ENCODE measurements around the gene HCFC1. TPM values are rescaled to one million over a fixed set of nuclear protein-coding genes. Genes with fewer than 3 reads are reported as not detected.
"Not testable (repeated sequence)": the region's sequence is repeated elsewhere in the genome, so short reads cannot be mapped to it uniquely, and the experiment has no call there.

HCFC1 gene
- total and polyA plus RNA-seq, 7 experiments from 2014 or later = 6.6 to 106 (median 52.9) TPM

DNA sequence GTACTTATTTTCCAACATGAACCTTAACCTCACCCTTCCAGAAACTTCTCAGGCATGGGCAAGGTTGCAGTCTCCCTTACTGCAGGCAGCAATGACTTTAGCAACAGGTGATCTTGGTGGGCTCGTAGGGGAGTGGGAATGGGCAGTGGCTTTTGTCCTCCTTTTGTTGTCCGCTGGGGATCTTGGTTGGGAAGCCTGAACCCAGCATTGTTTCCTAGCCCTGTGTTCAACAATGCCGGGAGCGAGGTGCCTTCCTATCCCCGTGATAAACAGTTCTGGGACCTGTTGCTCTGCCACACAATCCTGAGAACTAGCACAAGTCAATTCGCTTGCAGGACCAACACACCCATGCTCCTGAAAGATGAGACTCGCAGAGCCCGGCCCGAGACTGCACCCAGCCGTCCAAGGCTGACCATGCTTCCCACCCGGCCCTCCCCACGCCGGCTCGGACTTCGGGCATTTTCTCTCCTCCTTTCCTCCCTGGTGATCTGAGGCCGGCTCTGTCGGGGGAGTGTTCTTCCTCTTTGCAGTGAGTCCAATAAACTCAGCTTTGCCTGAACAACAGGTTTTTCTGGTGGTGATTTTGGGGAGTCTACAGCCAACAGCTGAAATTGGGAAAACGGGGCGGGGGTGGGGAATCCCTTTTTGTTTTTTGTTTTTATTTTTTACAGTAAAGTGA, 27.9 kb upstream of the HCFC1 start:
- H3K9me3 ChIP-seq (ENCODE audit: control insufficient read depth in 2 of 3, low read length in 3 of 3) = no peaks in the 10 kb centered on the region
- Mint-ChIP-seq H3K9me3 (peaks cover 0 to 2% (median 0%) of the 10 kb centered on the region in 11 donors), H3K36me3 (peaks cover 0 to 4% (median 0%) of the 10 kb centered on the region in 5 donors), H3K4me3 (no peak overlapping the region), H3K4me1 (peaks cover 0 to 20% (median 15%) of the 10 kb centered on the region in 7 donors), H3K27me3 (no peaks in the 10 kb centered on the region), H3K27ac (no peak overlapping the region)
- H3K36me3 ChIP-seq (ENCODE audit: control insufficient read depth in 2 of 3, insufficient read depth in 3 of 3, low read length in 3 of 3) = no peaks in the 10 kb centered on the region
- no peaks in the 10 kb centered on the region for H3K27me3 ChIP-seq (ENCODE audit: control insufficient read depth in 2 of 2, insufficient read depth in 2 of 2, low read length in 2 of 2)
- H3K27ac ChIP-seq (ENCODE audit: low read depth, low read length) = no peak overlapping the region
- H3K4me1 ChIP-seq (ENCODE audit: control insufficient read depth in 2 of 2, insufficient read depth in 2 of 2, low read length in 2 of 2) = peaks cover 0 to 4% of the 10 kb centered on the region in 2 donors
- POLR2A ChIA-PET = no interaction called here
- DNase-seq = no peak
- CTCF ChIA-PET = no interaction called here
- H3K4me3 ChIP-seq (ENCODE audit: low read length) = no peak overlapping the region
- ATAC-seq = no peak
- intact Hi-C loops (cut with micrococcal nuclease) = no loop called here

DNA sequence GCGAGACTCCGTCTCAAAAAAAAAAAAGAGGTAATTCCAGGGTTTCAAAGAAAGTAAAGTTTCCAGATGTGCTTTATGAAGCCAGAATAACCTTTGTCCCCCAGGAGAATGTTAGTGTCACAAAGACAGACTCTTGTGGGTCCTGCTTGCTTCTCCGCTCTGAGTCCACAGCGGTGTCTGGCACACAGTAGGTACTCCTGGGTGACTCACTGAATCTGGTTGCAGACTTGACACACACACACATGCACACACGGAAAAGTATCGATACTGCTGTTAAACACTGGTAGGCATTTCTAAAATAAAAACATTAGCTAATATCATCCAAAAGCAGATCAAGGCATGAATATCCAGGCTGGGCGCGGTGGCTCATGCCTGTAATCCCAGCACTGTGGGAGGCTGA, 23.9 kb upstream of the HCFC1 start:
- CTCF ChIA-PET = no interaction called here
- Histone ChIP-seq H3K9me3 (ENCODE audit: control insufficient read depth in 2 of 3, low read length in 3 of 3) (no peaks in the 10 kb centered on the region), H3K36me3 (ENCODE audit: control insufficient read depth in 2 of 3, insufficient read depth in 3 of 3, low read length in 3 of 3) (no peaks in the 10 kb centered on the region), H3K27ac (ENCODE audit: low read depth, low read length) (no peak overlapping the region), H3K4me3 (ENCODE audit: low read length) (no peak overlapping the region), H3K4me1 (ENCODE audit: control insufficient read depth in 2 of 2, insufficient read depth in 2 of 2, low read length in 2 of 2) (peaks cover 0 to under 1% of the 10 kb centered on the region in 2 donors), H3K27me3 (ENCODE audit: control insufficient read depth in 2 of 2, insufficient read depth in 2 of 2, low read length in 2 of 2) (no peaks in the 10 kb centered on the region)
- Mint-ChIP-seq H3K9me3 (peaks cover 0 to 3% (median 0%) of the 10 kb centered on the region in 11 donors), H3K4me1 (peaks cover 0 to 10% (median 6%) of the 10 kb centered on the region in 7 donors), H3K27ac (no peak overlapping the region), H3K36me3 (no peaks in the 10 kb centered on the region), H3K27me3 (no peaks in the 10 kb centered on the region), H3K4me3 (no peak overlapping the region)
- POLR2A ChIA-PET = interaction anchor here (1.2 to 1.4 kb wide), 2 partner anchors 12 to 18 kb away, joined by 4 read pairs; no protein-coding TSS in a partner anchor
- intact Hi-C loops (cut with micrococcal nuclease) = no loop called here
- no peak for DNase-seq
- ATAC-seq = no peak

DNA sequence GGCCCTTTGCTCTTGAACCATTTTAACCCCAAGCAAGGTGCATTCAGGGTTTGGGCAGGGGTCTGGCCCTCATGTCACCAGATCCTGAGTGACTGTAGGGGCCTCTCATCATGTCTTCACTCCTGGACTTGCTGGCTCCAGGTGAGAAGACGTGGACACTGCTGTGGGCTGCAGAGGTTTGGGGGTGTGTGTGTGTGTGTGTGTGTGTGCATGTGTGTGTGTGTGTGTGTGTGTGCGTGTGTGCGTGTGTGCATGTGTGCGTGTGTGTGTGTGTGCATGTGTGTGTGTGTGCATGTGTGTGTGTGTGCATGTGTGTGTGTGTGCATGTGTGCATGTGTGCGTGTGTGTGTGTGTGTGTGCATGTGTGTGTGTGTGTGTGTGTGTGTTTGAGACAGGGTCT, 22.8 kb upstream of the HCFC1 start:
- H3K27ac ChIP-seq (ENCODE audit: low read depth, low read length); H3K36me3 Mint-ChIP-seq; H3K27me3 Mint-ChIP-seq; H3K9me3 Mint-ChIP-seq; H3K4me3 ChIP-seq (ENCODE audit: low read length); DNase-seq; H3K36me3 ChIP-seq (ENCODE audit: control insufficient read depth in 2 of 3, insufficient read depth in 3 of 3, low read length in 3 of 3); CTCF ChIA-PET; H3K27ac Mint-ChIP-seq; H3K9me3 ChIP-seq (ENCODE audit: control insufficient read depth in 2 of 3, low read length in 3 of 3); H3K27me3 ChIP-seq (ENCODE audit: control insufficient read depth in 2 of 2, insufficient read depth in 2 of 2, low read length in 2 of 2); ATAC-seq; intact Hi-C loops (cut with micrococcal nuclease); POLR2A ChIA-PET: not testable (repeated sequence)
- peaks cover 0 to 11% of the 10 kb centered on the region in 2 donors for H3K4me1 ChIP-seq (ENCODE audit: control insufficient read depth in 2 of 2, insufficient read depth in 2 of 2, low read length in 2 of 2)
- Mint-ChIP-seq H3K4me1 (peaks cover 6 to 17% (median 15%) of the 10 kb centered on the region in 7 donors), H3K4me3 (peak overlapping the region in 1 of 10 donors; percentile 37)

DNA sequence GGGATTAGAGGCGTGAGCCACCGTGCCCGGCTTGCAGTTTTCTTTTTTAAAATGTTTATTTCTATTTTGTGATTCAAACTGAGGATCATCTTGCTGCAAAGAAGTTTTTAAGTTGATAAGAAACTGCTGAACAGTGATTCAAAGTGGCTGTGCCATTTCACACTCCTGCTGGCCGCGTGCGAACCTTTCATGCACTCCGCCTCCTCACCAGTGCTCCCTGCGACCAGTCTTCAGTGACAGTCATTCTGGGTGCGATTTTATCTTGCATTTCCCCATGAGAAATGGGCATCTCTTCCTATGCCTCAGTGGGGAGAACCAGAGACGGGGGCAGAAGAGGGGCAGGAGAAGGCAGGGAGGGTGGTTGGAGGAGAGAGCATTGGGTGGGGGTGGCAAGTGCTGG, 22.4 kb upstream of the HCFC1 start:
- H3K4me3 ChIP-seq (ENCODE audit: low read length) = no peak overlapping the region
- CTCF ChIA-PET = no interaction called here
- H3K36me3 ChIP-seq (ENCODE audit: control insufficient read depth in 2 of 3, insufficient read depth in 3 of 3, low read length in 3 of 3) = no peaks in the 10 kb centered on the region
- ATAC-seq (no peak), DNase-seq (no peak)
- no peak overlapping the region for H3K27ac Mint-ChIP-seq
- H3K9me3 ChIP-seq (ENCODE audit: control insufficient read depth in 2 of 3, low read length in 3 of 3) = no peaks in the 10 kb centered on the region
- H3K36me3 Mint-ChIP-seq = no peaks in the 10 kb centered on the region
- intact Hi-C loops (cut with micrococcal nuclease) = no loop called here
- no peaks in the 10 kb centered on the region for H3K27me3 ChIP-seq (ENCODE audit: control insufficient read depth in 2 of 2, insufficient read depth in 2 of 2, low read length in 2 of 2)
- H3K9me3 Mint-ChIP-seq = peaks cover 0 to 3% (median 0%) of the 10 kb centered on the region in 11 donors
- H3K4me1 ChIP-seq (ENCODE audit: control insufficient read depth in 2 of 2, insufficient read depth in 2 of 2, low read length in 2 of 2) = peaks cover 0 to 12% of the 10 kb centered on the region in 2 donors
- H3K4me1 Mint-ChIP-seq = peaks cover 7 to 20% (median 16%) of the 10 kb centered on the region in 7 donors
- H3K4me3 Mint-ChIP-seq = no peak overlapping the region
- POLR2A ChIA-PET = no interaction called here
- no peak overlapping the region for H3K27ac ChIP-seq (ENCODE audit: low read depth, low read length)
- H3K27me3 Mint-ChIP-seq = no peaks in the 10 kb centered on the region

DNA sequence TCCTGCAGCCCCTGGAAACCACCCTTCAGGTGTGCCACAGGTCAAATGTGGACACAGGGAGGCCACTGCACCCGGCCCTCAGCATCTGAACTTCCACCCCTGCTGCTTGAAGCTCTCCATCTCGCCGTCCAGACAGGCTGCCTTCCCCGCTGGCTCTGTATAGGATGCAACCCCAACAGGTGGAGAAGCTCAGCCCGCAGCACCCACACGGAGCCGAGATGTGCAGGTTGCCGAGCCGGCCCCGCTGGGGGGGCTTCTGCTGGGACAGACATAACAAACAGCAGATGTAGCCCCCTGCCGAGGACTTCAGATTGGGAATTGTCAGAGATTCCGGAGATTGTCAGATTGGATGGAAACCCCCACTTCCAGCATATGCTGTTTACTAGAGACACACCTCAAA, 21.5 kb upstream of the HCFC1 start:
- H3K27me3 Mint-ChIP-seq = no peaks in the 10 kb centered on the region
- Histone ChIP-seq H3K27me3 (ENCODE audit: control insufficient read depth in 2 of 2, insufficient read depth in 2 of 2, low read length in 2 of 2) (no peaks in the 10 kb centered on the region), H3K4me3 (ENCODE audit: low read length) (no peak overlapping the region), H3K36me3 (ENCODE audit: control insufficient read depth in 2 of 3, insufficient read depth in 3 of 3, low read length in 3 of 3) (no peaks in the 10 kb centered on the region), H3K9me3 (ENCODE audit: control insufficient read depth in 2 of 3, low read length in 3 of 3) (no peaks in the 10 kb centered on the region), H3K27ac (ENCODE audit: low read depth, low read length) (no peak overlapping the region), H3K4me1 (ENCODE audit: control insufficient read depth in 2 of 2, insufficient read depth in 2 of 2, low read length in 2 of 2) (peaks cover 0 to 12% of the 10 kb centered on the region in 2 donors)
- no peak for ATAC-seq
- ChIA-PET CTCF (no interaction called here), POLR2A (interaction anchor here (0.5 kb wide), 1 partner anchor 763 kb away, joined by 3 read pairs; no protein-coding TSS in a partner anchor)
- peaks cover 7 to 22% (median 16%) of the 10 kb centered on the region in 7 donors for H3K4me1 Mint-ChIP-seq
- H3K4me3 Mint-ChIP-seq = no peak overlapping the region
- no peaks in the 10 kb centered on the region for H3K36me3 Mint-ChIP-seq
- DNase-seq = no peak
- H3K27ac Mint-ChIP-seq = peak overlapping the region in 1 of 9 donors; percentile 62
- intact Hi-C loops (cut with micrococcal nuclease) = no loop called here
- peaks cover 0 to 3% (median 0%) of the 10 kb centered on the region in 11 donors for H3K9me3 Mint-ChIP-seq

DNA sequence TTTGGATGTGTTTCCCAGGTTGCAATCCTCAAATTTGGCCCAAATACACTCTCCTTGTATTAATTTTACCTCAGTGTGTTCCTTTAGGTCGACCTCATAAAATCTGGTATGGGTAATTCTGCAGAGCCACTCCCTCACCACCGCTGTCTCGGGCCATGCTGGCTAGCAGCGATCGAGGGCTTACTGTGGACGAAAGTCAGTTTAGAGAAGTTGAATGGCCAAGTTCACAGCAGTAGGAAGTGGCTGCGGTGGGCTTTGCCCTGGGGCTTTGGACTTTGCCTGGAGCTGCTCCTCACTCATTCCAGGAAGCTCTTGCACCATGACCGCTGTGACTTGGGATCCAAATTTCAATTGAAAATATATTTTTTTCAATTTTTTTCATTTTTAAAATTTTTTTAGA, 20.6 kb upstream of the HCFC1 start:
- H3K27ac ChIP-seq (ENCODE audit: low read depth, low read length) = no peak overlapping the region
- ChIA-PET CTCF (no interaction called here), POLR2A (no interaction called here)
- peaks cover 0 to 3% (median 0%) of the 10 kb centered on the region in 11 donors for H3K9me3 Mint-ChIP-seq
- H3K36me3 ChIP-seq (ENCODE audit: control insufficient read depth in 2 of 3, insufficient read depth in 3 of 3, low read length in 3 of 3) = no peaks in the 10 kb centered on the region
- no peak for ATAC-seq
- no peak overlapping the region for H3K4me3 Mint-ChIP-seq
- H3K27me3 Mint-ChIP-seq = no peaks in the 10 kb centered on the region
- no peaks in the 10 kb centered on the region for H3K36me3 Mint-ChIP-seq
- no peak for DNase-seq
- H3K4me3 ChIP-seq (ENCODE audit: low read length) = no peak overlapping the region
- no peaks in the 10 kb centered on the region for H3K9me3 ChIP-seq (ENCODE audit: control insufficient read depth in 2 of 3, low read length in 3 of 3)
- no peak overlapping the region for H3K27ac Mint-ChIP-seq
- H3K27me3 ChIP-seq (ENCODE audit: control insufficient read depth in 2 of 2, insufficient read depth in 2 of 2, low read length in 2 of 2) = no peaks in the 10 kb centered on the region
- peaks cover 0 to 12% of the 10 kb centered on the region in 2 donors for H3K4me1 ChIP-seq (ENCODE audit: control insufficient read depth in 2 of 2, insufficient read depth in 2 of 2, low read length in 2 of 2)
- H3K4me1 Mint-ChIP-seq = peaks cover 7 to 23% (median 16%) of the 10 kb centered on the region in 7 donors
- intact Hi-C loops (cut with micrococcal nuclease) = no loop called here

Measured in naive thymus-derived CD4-positive, alpha-beta T cell (primary cell).